MM.1S (cell line): ENCODE measurements around the gene CDH12.
"Not testable (repeated sequence)": the region's sequence is repeated elsewhere in the genome, so short reads cannot be mapped to it uniquely, and the experiment has no call there.

Experiments used
- DNase-seq: peaks from one replicate; pipeline ENCODE4 v3.0.0-alpha.2; 2015
- H2AFZ ChIP-seq: fragments of 300-600 bp; sonication (generic); 2 replicates; pipeline ENCODE4 v1.6.0; 2016; ENCODE audit warnings: antibody characterized with exemption, low read length
- H3F3A ChIP-seq: fragments of 300-600 bp; sonication (generic); 2 replicates; pipeline ENCODE4 v1.6.1; 2016; ENCODE audit warnings: mild to moderate bottlenecking, antibody characterized with exemption, low read length, moderate library complexity, mixed read lengths; ENCODE audit not compliant: insufficient read depth
- H3K27ac ChIP-seq: fragments of 300-600 bp; sonication (generic); 2 replicates; pipeline ENCODE4 v1.5.1; 2016; ENCODE audit warnings: mild to moderate bottlenecking, low read length
- H3K27me3 ChIP-seq: fragments of 300-600 bp; sonication (generic); replicated peaks from 2 replicates; pipeline ENCODE4 v1.6.0; 2016; ENCODE audit warnings: low read length; ENCODE audit not compliant: insufficient read depth
- H3K36me3 ChIP-seq: fragments of 300-600 bp; sonication (generic); replicated peaks from 2 replicates; pipeline ENCODE4 v1.6.1; 2016; ENCODE audit warnings: mild to moderate bottlenecking, low read length, mixed read lengths; ENCODE audit not compliant: insufficient read depth
- H3K4me1 ChIP-seq: fragments of 300-600 bp; sonication (generic); 2 replicates; pipeline ENCODE4 v1.6.1; 2016; ENCODE audit warnings: low read length, mixed read lengths
- H3K4me2 ChIP-seq: fragments of 300-600 bp; sonication (generic); 2 replicates; pipeline ENCODE4 v1.6.0; 2016; ENCODE audit warnings: low read depth, low read length
- H3K4me3 ChIP-seq: fragments of 300-600 bp; sonication (generic); 2 replicates; pipeline ENCODE4 v1.5.1; 2016; ENCODE audit warnings: low read length, mixed read lengths
- H3K79me2 ChIP-seq: fragments of 300-600 bp; sonication (generic); 2 replicates; pipeline ENCODE4 v1.6.1; 2016; ENCODE audit warnings: mixed run types, low read length, mixed read lengths
- H3K9ac ChIP-seq: fragments of 300-600 bp; sonication (generic); 2 replicates; pipeline ENCODE4 v1.6.1; 2016; ENCODE audit warnings: low read length, mixed read lengths
- H3K9me2 ChIP-seq: fragments of 300-600 bp; sonication (generic); replicated peaks from 2 replicates; pipeline ENCODE4 v1.6.1; 2016; ENCODE audit warnings: mild to moderate bottlenecking, low read length, mixed read lengths; ENCODE audit not compliant: insufficient read depth
- H3K9me3 ChIP-seq: fragments of 300-600 bp; sonication (generic); replicated peaks from 2 replicates; pipeline ENCODE4 v1.6.1; 2016; ENCODE audit warnings: mild to moderate bottlenecking, low read length, mixed read lengths; ENCODE audit not compliant: insufficient read depth
- H4K20me1 ChIP-seq: fragments of 300-600 bp; sonication (generic); 2 replicates; pipeline ENCODE4 v1.6.1; 2016; ENCODE audit warnings: mild to moderate bottlenecking, low read length, moderate library complexity, mixed read lengths; ENCODE audit not compliant: insufficient read depth

The CDH12 gene

GRCh38 chr5:22168704-22169103 lies 684.4 kb downstream of the CDH12 start:
- not testable (repeated sequence) for H3K9ac ChIP-seq, H3K4me2 ChIP-seq, H3K4me3 ChIP-seq, H3F3A ChIP-seq, H3K9me3 ChIP-seq, DNase-seq, H3K27me3 ChIP-seq, H3K36me3 ChIP-seq, H3K27ac ChIP-seq, H4K20me1 ChIP-seq, H3K9me2 ChIP-seq, H3K4me1 ChIP-seq, H3K79me2 ChIP-seq, H2AFZ ChIP-seq

GRCh38 chr5:22165931-22166330 lies 687.2 kb downstream of the CDH12 start:
- H3K4me3 ChIP-seq, H3K9me3 ChIP-seq, H3K27me3 ChIP-seq, H3F3A ChIP-seq, DNase-seq, H3K9ac ChIP-seq, H3K9me2 ChIP-seq, H3K79me2 ChIP-seq, H3K4me2 ChIP-seq, H4K20me1 ChIP-seq, H3K36me3 ChIP-seq, H3K4me1 ChIP-seq, H3K27ac ChIP-seq, H2AFZ ChIP-seq: not testable (repeated sequence)

GRCh38 chr5:22164910-22165748 lies 688.0 kb downstream of the CDH12 start:
- H3K9me2 ChIP-seq, H3K36me3 ChIP-seq, H3K27ac ChIP-seq, H3K9me3 ChIP-seq, H4K20me1 ChIP-seq, DNase-seq, H3K79me2 ChIP-seq, H3F3A ChIP-seq, H3K27me3 ChIP-seq, H3K4me2 ChIP-seq, H3K4me3 ChIP-seq, H3K4me1 ChIP-seq, H2AFZ ChIP-seq, H3K9ac ChIP-seq: not testable (repeated sequence)

GRCh38 chr5:22156953-22157352 lies 696.2 kb downstream of the CDH12 start:
- H3K4me1 ChIP-seq, H2AFZ ChIP-seq, H3K4me2 ChIP-seq, H3K9me2 ChIP-seq, H3K27me3 ChIP-seq, H3K9me3 ChIP-seq, H3K4me3 ChIP-seq, H3K9ac ChIP-seq, DNase-seq, H3F3A ChIP-seq, H3K27ac ChIP-seq, H3K79me2 ChIP-seq, H3K36me3 ChIP-seq, H4K20me1 ChIP-seq: not testable (repeated sequence)

- H3K4me3 ChIP-seq, H4K20me1 ChIP-seq, H3K4me1 ChIP-seq, H3F3A ChIP-seq, H3K9ac ChIP-seq, H3K9me3 ChIP-seq, H3K79me2 ChIP-seq, H3K36me3 ChIP-seq, H3K27ac ChIP-seq, H3K4me2 ChIP-seq, H3K27me3 ChIP-seq, H2AFZ ChIP-seq, H3K9me2 ChIP-seq, DNase-seq: not testable (repeated sequence)
Measured at GRCh38 chr5:22154779-22155178, 698.4 kb downstream of the CDH12 start.

GRCh38 chr5:22151801-22152200 lies 701.3 kb downstream of the CDH12 start:
- not testable (repeated sequence) for H3F3A ChIP-seq, H3K9ac ChIP-seq, H3K4me3 ChIP-seq, H3K4me1 ChIP-seq, DNase-seq, H4K20me1 ChIP-seq, H3K9me3 ChIP-seq, H2AFZ ChIP-seq, H3K27ac ChIP-seq, H3K79me2 ChIP-seq, H3K27me3 ChIP-seq, H3K36me3 ChIP-seq, H3K9me2 ChIP-seq, H3K4me2 ChIP-seq

GRCh38 chr5:22140418-22140817 lies 712.7 kb downstream of the CDH12 start:
- not testable (repeated sequence) for H3K4me3 ChIP-seq, H4K20me1 ChIP-seq, H3K4me2 ChIP-seq, H3K36me3 ChIP-seq, H3K27me3 ChIP-seq, H3K27ac ChIP-seq, H3K4me1 ChIP-seq, H2AFZ ChIP-seq, H3K9ac ChIP-seq, DNase-seq, H3K9me2 ChIP-seq, H3K79me2 ChIP-seq, H3K9me3 ChIP-seq, H3F3A ChIP-seq

- H4K20me1 ChIP-seq, DNase-seq, H3K4me3 ChIP-seq, H3K27me3 ChIP-seq, H3K4me1 ChIP-seq, H3F3A ChIP-seq, H3K27ac ChIP-seq, H3K9me3 ChIP-seq, H3K9ac ChIP-seq, H3K36me3 ChIP-seq, H3K9me2 ChIP-seq, H2AFZ ChIP-seq, H3K4me2 ChIP-seq, H3K79me2 ChIP-seq: not testable (repeated sequence)
Measured at GRCh38 chr5:22139662-22140300, 713.4 kb downstream of the CDH12 start.
